Measurements from ENCODE around the gene CYSLTR2. TPM values are rescaled to one million over a fixed set of nuclear protein-coding genes. Genes with fewer than 3 reads are reported as not detected.

CYSLTR2 gene
- total and polyA plus RNA-seq, 12 donors: 0.50 to 41.6 (median 12.8) TPM

DNA sequence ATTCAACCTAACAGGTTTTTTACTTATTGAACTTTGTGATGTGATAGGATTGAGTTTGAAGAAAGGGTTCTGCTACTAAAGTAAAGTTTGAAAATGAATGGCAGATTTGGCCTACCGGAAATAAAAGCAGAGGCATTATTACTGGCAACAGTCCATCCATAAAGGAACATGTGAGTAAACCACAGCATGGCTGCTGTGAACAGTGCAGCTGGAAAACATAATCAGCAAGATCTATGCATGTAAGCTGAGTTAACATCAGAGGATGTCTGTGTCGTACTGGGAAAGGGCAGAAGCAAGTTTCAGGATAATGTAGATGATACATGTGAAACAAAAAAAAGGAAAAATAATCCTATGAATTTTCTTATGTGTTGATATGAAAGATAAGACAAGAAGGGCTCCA is 87.6 kb downstream of the CYSLTR2 start:
- no peak for DNase-seq
- Histone ChIP-seq H3K4me1 (replicated peaks in 1 of 2) (peaks cover 0 to 9% of the 10 kb centered on the region in 2 donors), H3K27ac (no peak overlapping the region), H3K36me3 (replicated peaks in 1 of 2) (no peaks in the 10 kb centered on the region), H3K9me3 (replicated peaks in 1 of 3) (no peaks in the 10 kb centered on the region), H3K27me3 (no peaks in the 10 kb centered on the region), H3K4me3 (no peak overlapping the region)
- WGBS, 4 donors: 53 to 65% (median 60%) methylated on average over 2 of the region's 2 CpGs
- TF ChIP-seq POLR2A (IDR thresholded peaks at IDR 0.05): no peak
- TF ChIP-seq, protein P1, sequence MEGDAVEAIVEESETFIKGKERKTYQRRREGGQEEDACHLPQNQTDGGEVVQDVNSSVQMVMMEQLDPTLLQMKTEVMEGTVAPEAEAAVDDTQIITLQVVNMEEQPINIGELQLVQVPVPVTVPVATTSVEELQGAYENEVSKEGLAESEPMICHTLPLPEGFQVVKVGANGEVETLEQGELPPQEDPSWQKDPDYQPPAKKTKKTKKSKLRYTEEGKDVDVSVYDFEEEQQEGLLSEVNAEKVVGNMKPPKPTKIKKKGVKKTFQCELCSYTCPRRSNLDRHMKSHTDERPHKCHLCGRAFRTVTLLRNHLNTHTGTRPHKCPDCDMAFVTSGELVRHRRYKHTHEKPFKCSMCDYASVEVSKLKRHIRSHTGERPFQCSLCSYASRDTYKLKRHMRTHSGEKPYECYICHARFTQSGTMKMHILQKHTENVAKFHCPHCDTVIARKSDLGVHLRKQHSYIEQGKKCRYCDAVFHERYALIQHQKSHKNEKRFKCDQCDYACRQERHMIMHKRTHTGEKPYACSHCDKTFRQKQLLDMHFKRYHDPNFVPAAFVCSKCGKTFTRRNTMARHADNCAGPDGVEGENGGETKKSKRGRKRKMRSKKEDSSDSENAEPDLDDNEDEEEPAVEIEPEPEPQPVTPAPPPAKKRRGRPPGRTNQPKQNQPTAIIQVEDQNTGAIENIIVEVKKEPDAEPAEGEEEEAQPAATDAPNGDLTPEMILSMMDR (IDR thresholded peaks at IDR 0.05): no peak
- intact Hi-C loops (cut with DNase I): loop anchor here in 1 of 2 donors (10.0 kb wide), 1 partner anchor 127 kb away; no protein-coding TSS in a partner anchor

DNA sequence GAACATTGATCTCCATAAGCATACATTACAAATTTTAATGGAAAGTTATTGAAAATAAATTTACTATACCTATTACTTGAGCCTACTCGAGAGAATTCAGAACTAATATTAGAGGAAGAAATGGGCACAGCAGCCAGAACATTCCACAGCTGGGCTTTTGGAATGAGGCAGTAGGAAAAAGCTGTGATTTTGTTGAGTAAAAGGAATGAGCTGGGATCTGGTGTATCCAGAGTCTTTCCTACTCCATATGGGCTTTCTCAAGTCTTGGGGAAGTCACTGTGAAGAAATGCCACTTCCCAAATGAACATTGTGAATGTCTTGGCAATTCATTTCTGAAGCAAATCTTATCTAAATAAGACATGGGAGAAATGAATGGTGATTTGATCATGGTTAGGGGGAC is 93.1 kb downstream of the CYSLTR2 start:
- 0 to 90% (median 80%) methylated on average over 1 of the region's 1 CpG for WGBS, 4 donors
- intact Hi-C loops (cut with DNase I): loop anchor here in 1 of 2 donors (10.0 kb wide), 1 partner anchor 132 kb away; no protein-coding TSS in a partner anchor

GRCh38 chr13:48748681-48749080 is 95.0 kb downstream of the CYSLTR2 start:
- Histone ChIP-seq H3K36me3 (replicated peaks in 1 of 2) (no peaks in the 10 kb centered on the region), H3K27me3 (no peaks in the 10 kb centered on the region), H3K27ac (peak overlapping the region in 3 of 5 donors; percentile 82 to 84 (median 83)), H3K4me1 (replicated peaks in 1 of 2) (peaks cover 27% of the 10 kb centered on the region in 2 donors), H3K4me3 (no peak overlapping the region), H3K9me3 (replicated peaks in 1 of 3) (no peaks in the 10 kb centered on the region)
- DNase-seq: peak in 1 of 7 donors; percentile 24
- WGBS, 4 donors: 70 to 96% (median 81%) methylated on average over 2 of the region's 2 CpGs
- TF ChIP-seq POLR2A (IDR thresholded peaks at IDR 0.05): no peak
- TF ChIP-seq, protein P1 (IDR thresholded peaks at IDR 0.05): no peak
- intact Hi-C loops (cut with DNase I): loop anchor here in 1 of 2 donors (10.0 kb wide), 1 partner anchor 134 kb away; no protein-coding TSS in a partner anchor

More for the DNA sequence above, 93.1 kb downstream of the CYSLTR2 start:
- no peaks in the 10 kb centered on the region for H3K27me3 ChIP-seq
- H3K4me1 ChIP-seq (replicated peaks in 1 of 2): peaks cover 27% of the 10 kb centered on the region in 2 donors
- no peaks in the 10 kb centered on the region for H3K36me3 ChIP-seq (replicated peaks in 1 of 2)
- TF ChIP-seq POLR2A (IDR thresholded peaks at IDR 0.05): no peak
- TF ChIP-seq, protein P1 (IDR thresholded peaks at IDR 0.05): no peak
- no peak overlapping the region for H3K27ac ChIP-seq
- no peak for DNase-seq
- no peak overlapping the region for H3K4me3 ChIP-seq
- H3K9me3 ChIP-seq (replicated peaks in 1 of 3): no peaks in the 10 kb centered on the region

DNA sequence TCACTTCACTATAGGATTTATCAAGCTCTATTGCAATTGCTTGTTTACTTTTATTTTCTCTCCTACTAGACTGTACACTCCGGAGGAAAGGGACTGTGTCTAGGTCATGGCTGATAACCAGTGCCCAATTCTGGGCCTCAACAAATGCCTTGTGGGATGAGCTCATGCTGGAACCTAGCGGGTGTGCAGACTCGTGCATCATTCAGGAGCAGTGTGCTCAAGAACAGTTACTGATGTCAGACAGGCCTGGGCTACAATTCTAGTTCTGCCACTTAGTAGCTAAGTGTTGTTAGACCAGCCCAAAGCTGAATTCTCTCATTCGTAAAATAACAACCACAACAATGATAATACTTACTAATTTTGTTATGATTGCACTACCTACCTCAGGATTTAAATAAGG is 95.4 kb downstream of the CYSLTR2 start:
- Histone ChIP-seq H3K9me3 (replicated peaks in 1 of 3) (no peaks in the 10 kb centered on the region), H3K27me3 (no peaks in the 10 kb centered on the region), H3K36me3 (replicated peaks in 1 of 2) (no peaks in the 10 kb centered on the region), H3K4me1 (replicated peaks in 1 of 2) (peaks cover 27% of the 10 kb centered on the region in 2 donors), H3K27ac (peak overlapping the region; percentile 22 to 84 (median 82)), H3K4me3 (no peak overlapping the region)
- TF ChIP-seq POLR2A (IDR thresholded peaks at IDR 0.05): no peak
- TF ChIP-seq, protein P1 (IDR thresholded peaks at IDR 0.05): no peak
- 38 to 50% (median 46%) methylated on average over 3 to 4 of the region's 4 CpGs for WGBS, 4 donors
- DNase-seq: peak in 4 of 7 donors; percentile 31 to 56 (median 49)
- intact Hi-C loops (cut with DNase I): loop anchor here in 1 of 2 donors (10.0 kb wide), 1 partner anchor 134 kb away; no protein-coding TSS in a partner anchor

All from adrenal gland (tissue), 12 donors.